Measurements from ENCODE around the gene RNF7.
"Not testable (repeated sequence)": the region's sequence is repeated elsewhere in the genome, so short reads cannot be mapped to it uniquely, and the experiment has no call there.

RNF7 gene

DNA sequence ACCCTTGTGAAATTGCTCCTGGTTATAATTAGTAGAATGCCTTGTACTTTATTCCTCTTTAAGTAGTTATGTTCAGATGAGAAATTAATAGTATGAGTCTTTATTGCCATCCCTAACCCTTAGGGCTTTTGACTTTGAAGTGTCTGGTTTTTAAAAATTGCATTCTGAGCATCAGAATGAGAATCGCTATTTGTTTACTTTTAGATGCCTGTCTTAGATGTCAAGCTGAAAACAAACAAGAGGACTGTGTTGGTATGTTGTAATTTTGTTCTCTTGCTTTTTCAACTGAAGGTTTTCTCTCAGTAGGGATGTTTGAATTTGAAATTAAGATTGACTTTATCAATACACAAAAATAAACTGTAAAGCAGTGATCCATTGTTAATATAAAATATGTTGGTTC, 5.2 kb downstream of the RNF7 start:
- no peaks in the 10 kb centered on the region for H3F3A ChIP-seq (ENCODE audit: insufficient read depth, low read length)
- no peak overlapping the region for H3K27ac ChIP-seq (ENCODE audit: low read length)
- H3K4me3 ChIP-seq (ENCODE audit: low read length): no peak overlapping the region
- H3K9me3 ChIP-seq (replicated peaks; ENCODE audit: insufficient read depth, low read length): no peaks in the 10 kb centered on the region
- no peaks in the 10 kb centered on the region for H3K9me2 ChIP-seq (replicated peaks; ENCODE audit: insufficient read depth, low read length)
- no peak overlapping the region for H3K4me2 ChIP-seq (ENCODE audit: low read depth, low read length)
- H3K79me2 ChIP-seq (ENCODE audit: low read length): peaks cover 59% of the 10 kb centered on the region
- 0 out of 2 replicates have a peak, but pooled peaks cover 8% of the 10 kb centered on the region for H3K36me3 ChIP-seq (replicated peaks; ENCODE audit: insufficient read depth, low read length)
- no peak for DNase-seq
- H4K20me1 ChIP-seq (ENCODE audit: insufficient read depth, low read length): 0 out of 2 replicates have a peak, but pooled peaks cover 3% of the 10 kb centered on the region
- H3K27me3 ChIP-seq (replicated peaks; ENCODE audit: insufficient read depth, low read length): no peaks in the 10 kb centered on the region
- no peak for TF ChIP-seq EZH2phosphoT487 (IDR thresholded peaks at IDR 0.05; ENCODE audit: low read length)
- no peak overlapping the region for H3K9ac ChIP-seq (ENCODE audit: low read length)
- no peak overlapping the region for H2AFZ ChIP-seq (ENCODE audit: low read length)
- H3K4me1 ChIP-seq (ENCODE audit: low read length): peaks cover 18% of the 10 kb centered on the region

GRCh38 chr3:141746962-141747361, 8.9 kb downstream of the RNF7 start:
- Histone ChIP-seq H3K4me3 (ENCODE audit: low read length) (no peak overlapping the region), H2AFZ (ENCODE audit: low read length) (no peak overlapping the region), H3K9me3 (replicated peaks; ENCODE audit: insufficient read depth, low read length) (no peaks in the 10 kb centered on the region), H3K79me2 (ENCODE audit: low read length) (peaks cover 22% of the 10 kb centered on the region), H3K36me3 (replicated peaks; ENCODE audit: insufficient read depth, low read length) (0 out of 2 replicates have a peak, but pooled peaks cover 8% of the 10 kb centered on the region), H3K27ac (ENCODE audit: low read length) (no peak overlapping the region), H4K20me1 (ENCODE audit: insufficient read depth, low read length) (no peaks in the 10 kb centered on the region), H3K9me2 (replicated peaks; ENCODE audit: insufficient read depth, low read length) (no peaks in the 10 kb centered on the region), H3K9ac (ENCODE audit: low read length) (no peak overlapping the region), H3K27me3 (replicated peaks; ENCODE audit: insufficient read depth, low read length) (no peaks in the 10 kb centered on the region), H3F3A (ENCODE audit: insufficient read depth, low read length) (no peaks in the 10 kb centered on the region), H3K4me1 (ENCODE audit: low read length) (no peaks in the 10 kb centered on the region), H3K4me2 (ENCODE audit: low read depth, low read length) (no peak overlapping the region)
- DNase-seq: no peak
- TF ChIP-seq EZH2 (optimal IDR thresholded peaks at IDR 0.05; ENCODE audit: low read depth, low read length): no peak
- no peak for TF ChIP-seq EZH2phosphoT487 (IDR thresholded peaks at IDR 0.05; ENCODE audit: low read length)
- TF ChIP-seq, protein P1, sequence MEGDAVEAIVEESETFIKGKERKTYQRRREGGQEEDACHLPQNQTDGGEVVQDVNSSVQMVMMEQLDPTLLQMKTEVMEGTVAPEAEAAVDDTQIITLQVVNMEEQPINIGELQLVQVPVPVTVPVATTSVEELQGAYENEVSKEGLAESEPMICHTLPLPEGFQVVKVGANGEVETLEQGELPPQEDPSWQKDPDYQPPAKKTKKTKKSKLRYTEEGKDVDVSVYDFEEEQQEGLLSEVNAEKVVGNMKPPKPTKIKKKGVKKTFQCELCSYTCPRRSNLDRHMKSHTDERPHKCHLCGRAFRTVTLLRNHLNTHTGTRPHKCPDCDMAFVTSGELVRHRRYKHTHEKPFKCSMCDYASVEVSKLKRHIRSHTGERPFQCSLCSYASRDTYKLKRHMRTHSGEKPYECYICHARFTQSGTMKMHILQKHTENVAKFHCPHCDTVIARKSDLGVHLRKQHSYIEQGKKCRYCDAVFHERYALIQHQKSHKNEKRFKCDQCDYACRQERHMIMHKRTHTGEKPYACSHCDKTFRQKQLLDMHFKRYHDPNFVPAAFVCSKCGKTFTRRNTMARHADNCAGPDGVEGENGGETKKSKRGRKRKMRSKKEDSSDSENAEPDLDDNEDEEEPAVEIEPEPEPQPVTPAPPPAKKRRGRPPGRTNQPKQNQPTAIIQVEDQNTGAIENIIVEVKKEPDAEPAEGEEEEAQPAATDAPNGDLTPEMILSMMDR (IDR thresholded peaks at IDR 0.05; ENCODE audit: low read length): no peak

GRCh38 chr3:141753399-141753798, 15.3 kb downstream of the RNF7 start:
- Histone ChIP-seq H3K4me3 (ENCODE audit: low read length) (no peak overlapping the region), H2AFZ (ENCODE audit: low read length) (no peak overlapping the region), H4K20me1 (ENCODE audit: insufficient read depth, low read length) (no peaks in the 10 kb centered on the region), H3K9ac (ENCODE audit: low read length) (no peak overlapping the region), H3K4me1 (ENCODE audit: low read length) (no peaks in the 10 kb centered on the region), H3K36me3 (replicated peaks; ENCODE audit: insufficient read depth, low read length) (no peaks in the 10 kb centered on the region), H3K79me2 (ENCODE audit: low read length) (no peaks in the 10 kb centered on the region), H3K9me3 (replicated peaks; ENCODE audit: insufficient read depth, low read length) (no peaks in the 10 kb centered on the region), H3F3A (ENCODE audit: insufficient read depth, low read length) (no peaks in the 10 kb centered on the region), H3K27me3 (replicated peaks; ENCODE audit: insufficient read depth, low read length) (no peaks in the 10 kb centered on the region), H3K9me2 (replicated peaks; ENCODE audit: insufficient read depth, low read length) (no peaks in the 10 kb centered on the region), H3K4me2 (ENCODE audit: low read depth, low read length) (no peak overlapping the region), H3K27ac (ENCODE audit: low read length) (no peak overlapping the region)
- no peak for TF ChIP-seq EZH2phosphoT487 (IDR thresholded peaks at IDR 0.05; ENCODE audit: low read length)
- TF ChIP-seq, protein P1 (IDR thresholded peaks at IDR 0.05; ENCODE audit: low read length): no peak
- no peak for TF ChIP-seq EZH2 (optimal IDR thresholded peaks at IDR 0.05; ENCODE audit: low read depth, low read length)
- DNase-seq: no peak

GRCh38 chr3:141754032-141754431, 15.9 kb downstream of the RNF7 start:
- Histone ChIP-seq H3K27ac (ENCODE audit: low read length) (no peak overlapping the region), H4K20me1 (ENCODE audit: insufficient read depth, low read length) (no peaks in the 10 kb centered on the region), H3K4me1 (ENCODE audit: low read length) (no peaks in the 10 kb centered on the region), H3K4me3 (ENCODE audit: low read length) (no peak overlapping the region), H3K4me2 (ENCODE audit: low read depth, low read length) (no peak overlapping the region), H3K36me3 (replicated peaks; ENCODE audit: insufficient read depth, low read length) (no peaks in the 10 kb centered on the region), H3K27me3 (replicated peaks; ENCODE audit: insufficient read depth, low read length) (no peaks in the 10 kb centered on the region), H3K9me3 (replicated peaks; ENCODE audit: insufficient read depth, low read length) (no peaks in the 10 kb centered on the region), H2AFZ (ENCODE audit: low read length) (no peak overlapping the region), H3K9me2 (replicated peaks; ENCODE audit: insufficient read depth, low read length) (no peaks in the 10 kb centered on the region), H3K9ac (ENCODE audit: low read length) (no peak overlapping the region), H3F3A (ENCODE audit: insufficient read depth, low read length) (no peaks in the 10 kb centered on the region), H3K79me2 (ENCODE audit: low read length) (no peaks in the 10 kb centered on the region)
- DNase-seq: no peak
- TF ChIP-seq EZH2phosphoT487 (IDR thresholded peaks at IDR 0.05; ENCODE audit: low read length) (no peak), EZH2 (optimal IDR thresholded peaks at IDR 0.05; ENCODE audit: low read depth, low read length) (no peak)
- TF ChIP-seq, protein P1 (IDR thresholded peaks at IDR 0.05; ENCODE audit: low read length): no peak

DNA sequence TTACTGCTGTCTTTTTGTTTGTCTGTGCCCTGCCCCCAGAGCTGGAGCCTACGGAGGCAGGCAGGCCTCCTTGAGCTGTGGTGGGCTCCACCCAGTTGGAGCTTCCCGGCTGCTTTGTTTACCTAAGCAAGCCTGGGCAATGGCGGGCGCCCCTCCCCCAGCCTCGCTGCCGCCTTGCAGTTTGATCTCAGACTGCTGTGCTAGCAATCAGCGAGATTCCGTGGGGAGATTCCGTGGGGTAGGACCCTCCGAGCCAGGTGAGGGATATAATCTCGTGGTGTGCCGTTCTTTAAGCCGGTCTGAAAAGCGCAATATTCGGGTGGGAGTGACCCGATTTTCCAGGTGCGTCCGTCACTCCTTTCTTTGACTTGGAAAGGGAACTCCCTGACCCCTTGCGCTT, 24.5 kb downstream of the RNF7 start:
- not testable (repeated sequence) for H4K20me1 ChIP-seq (ENCODE audit: insufficient read depth, low read length); H3F3A ChIP-seq (ENCODE audit: insufficient read depth, low read length); H3K9me3 ChIP-seq (replicated peaks; ENCODE audit: insufficient read depth, low read length); H3K4me1 ChIP-seq (ENCODE audit: low read length); DNase-seq; H2AFZ ChIP-seq (ENCODE audit: low read length); H3K79me2 ChIP-seq (ENCODE audit: low read length); H3K27ac ChIP-seq (ENCODE audit: low read length); H3K4me3 ChIP-seq (ENCODE audit: low read length); H3K36me3 ChIP-seq (replicated peaks; ENCODE audit: insufficient read depth, low read length); H3K9me2 ChIP-seq (replicated peaks; ENCODE audit: insufficient read depth, low read length); H3K4me2 ChIP-seq (ENCODE audit: low read depth, low read length); H3K9ac ChIP-seq (ENCODE audit: low read length); H3K27me3 ChIP-seq (replicated peaks; ENCODE audit: insufficient read depth, low read length)
